ENCODE data around the gene KLHL18.

Gene KLHL18

DNA sequence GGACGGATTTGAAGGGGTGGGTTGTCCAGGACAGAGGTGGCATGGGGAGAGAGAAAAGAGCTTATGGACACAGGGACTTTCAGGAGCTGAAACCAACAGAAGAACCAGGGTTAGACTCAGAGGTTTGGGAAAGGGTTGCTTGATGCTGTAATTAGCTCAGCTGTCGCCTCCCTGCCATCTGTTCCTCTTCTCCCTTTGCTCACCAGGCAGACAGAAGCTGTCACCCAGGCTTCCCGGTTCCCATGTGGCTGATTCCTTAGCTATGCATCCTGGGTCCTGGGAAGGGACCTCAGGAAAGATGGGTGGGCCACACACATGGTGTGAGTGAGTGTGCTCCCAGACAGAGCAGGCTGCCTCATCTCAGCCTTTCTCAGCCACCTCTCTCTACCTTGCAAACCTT is 112.1 kb downstream of the KLHL18 start:
- DNase-seq (ENCODE audit: low read depth in 2 of 2): no peak

Data from stimulated activated CD8-positive, alpha-beta memory T cell treated with anti-CD3 and anti-CD28 coated beads, Interleukin-7, amount 100 ng/mL, for 1 hour (primary cell).